Spleen (tissue), 7 donors: ENCODE measurements around the gene LHFPL3.

Experiments used
- CTCF ChIP-seq, 11 experiments: fragments of 200-600 bp in 7 of 11; fragments of 450-650 bp in 4 of 11; sonication (generic) in 4 of 11; IDR thresholded peaks in 8 of 11; conservative IDR thresholded peaks in 3 of 11; 1 replicate in 7 of 11; 2 replicates in 4 of 11; pipeline versions ENCODE4 v1.4.0 to v1.8.0; 2016 to 2021; ENCODE audit warnings: antibody characterized with exemption in 11 of 11, inconsistent platforms in 4 of 11, mild to moderate bottlenecking in 1 of 11
- POLR2A ChIP-seq, 3 donors: fragments of 450-650 bp; IDR thresholded peaks; one replicate each; pipeline ENCODE4 v1.5.1; 2017; ENCODE audit warnings: antibody characterized with exemption in 3 of 3, mild to moderate bottlenecking in 1 of 3
- POLR2AphosphoS5 ChIP-seq, 3 donors: sonication (generic); formaldehyde crosslinking; IDR thresholded peaks; one replicate each; pipeline ENCODE4 v1.5.1; 2017; ENCODE audit warnings: antibody characterized with exemption in 3 of 3
- donor health status: DM: no; HTN: no; CAD: no; lungs with moderate emphysema.
- donor health status: DM: no; HTN: no; CAD: no.
- donor health status: DM: no; HTN: no; CAD: no.

GRCh38 chr7:104826135-104826534, 497.7 kb downstream of the LHFPL3 start:
- no peak for TF ChIP-seq CTCF (IDR thresholded peaks at IDR 0.05 in 8 of 11, conservative IDR thresholded peaks at IDR 0.05 in 3 of 11)
- no peak for TF ChIP-seq POLR2A (IDR thresholded peaks at IDR 0.05)
- TF ChIP-seq POLR2AphosphoS5 (IDR thresholded peaks at IDR 0.05): no peak
